Kidney epithelial cell (primary cell): ENCODE data around the gene WDR27. TPM values are rescaled to one million over a fixed set of nuclear protein-coding genes. Genes with fewer than 3 reads are reported as not detected.

Source experiments
- DNase-seq: peaks from one replicate; pipeline ENCODE4 v3.0.0-alpha.2; 2010; ENCODE audit warnings: low read depth
- H3K27me3 ChIP-seq: 2 replicates; pipeline ENCODE4 v1.6.0; 2011; ENCODE audit warnings: low read length; ENCODE audit not compliant: control insufficient read depth, insufficient read depth
- H3K36me3 ChIP-seq: 2 replicates; pipeline ENCODE4 v1.5.1; 2011; ENCODE audit warnings: low read length; ENCODE audit not compliant: control insufficient read depth, insufficient read depth
- H3K4me3 ChIP-seq: 2 replicates; pipeline ENCODE4 v1.5.1; 2011; ENCODE audit warnings: low read depth, mild to moderate bottlenecking, control low read depth, low read length
- CTCF ChIP-seq: IDR thresholded peaks from 2 replicates; pipeline ENCODE4 v1.5.1; 2011; ENCODE audit warnings: mild to moderate bottlenecking, moderate library complexity, low read length, control low read depth, inconsistent platforms; ENCODE audit not compliant: insufficient read depth, poor library complexity, severe bottlenecking
- total RNA-seq: library from RNA; depleted of rRNA; stranded (reverse); fragments of >200 nt; gene quantifications from 2 replicates; pipeline ENCODE4 v1.2.3, GENCODE V29; 2015

The WDR27 gene
- total RNA-seq, 1 donor from 2014 or later = 27.0 TPM

DNA sequence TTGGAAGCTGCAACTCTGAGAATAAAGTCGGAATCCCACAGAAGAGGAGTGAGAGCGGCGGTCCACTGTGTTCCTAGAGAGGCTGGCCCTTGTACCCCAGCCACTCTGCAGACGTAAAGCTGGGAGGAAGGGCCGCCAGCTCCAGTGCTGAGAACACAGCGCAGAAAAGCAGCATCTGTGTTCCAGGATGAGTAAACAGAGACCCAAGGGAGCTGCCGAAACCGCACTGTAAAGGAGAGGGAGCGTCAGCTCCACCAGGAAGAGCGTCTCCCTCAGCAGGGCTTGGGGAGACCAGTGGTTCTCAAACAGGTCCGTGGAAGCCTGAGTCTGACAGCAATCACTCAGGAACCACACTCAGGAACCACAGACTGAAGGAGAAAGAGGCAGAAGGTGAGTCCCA, 134.0 kb downstream of the WDR27 start:
- no peak for TF ChIP-seq CTCF
- Histone ChIP-seq H3K4me3 (no peak overlapping the region), H3K27me3 (no peaks in the 10 kb centered on the region), H3K36me3 (no peaks in the 10 kb centered on the region)
- DNase-seq = no peak

DNA sequence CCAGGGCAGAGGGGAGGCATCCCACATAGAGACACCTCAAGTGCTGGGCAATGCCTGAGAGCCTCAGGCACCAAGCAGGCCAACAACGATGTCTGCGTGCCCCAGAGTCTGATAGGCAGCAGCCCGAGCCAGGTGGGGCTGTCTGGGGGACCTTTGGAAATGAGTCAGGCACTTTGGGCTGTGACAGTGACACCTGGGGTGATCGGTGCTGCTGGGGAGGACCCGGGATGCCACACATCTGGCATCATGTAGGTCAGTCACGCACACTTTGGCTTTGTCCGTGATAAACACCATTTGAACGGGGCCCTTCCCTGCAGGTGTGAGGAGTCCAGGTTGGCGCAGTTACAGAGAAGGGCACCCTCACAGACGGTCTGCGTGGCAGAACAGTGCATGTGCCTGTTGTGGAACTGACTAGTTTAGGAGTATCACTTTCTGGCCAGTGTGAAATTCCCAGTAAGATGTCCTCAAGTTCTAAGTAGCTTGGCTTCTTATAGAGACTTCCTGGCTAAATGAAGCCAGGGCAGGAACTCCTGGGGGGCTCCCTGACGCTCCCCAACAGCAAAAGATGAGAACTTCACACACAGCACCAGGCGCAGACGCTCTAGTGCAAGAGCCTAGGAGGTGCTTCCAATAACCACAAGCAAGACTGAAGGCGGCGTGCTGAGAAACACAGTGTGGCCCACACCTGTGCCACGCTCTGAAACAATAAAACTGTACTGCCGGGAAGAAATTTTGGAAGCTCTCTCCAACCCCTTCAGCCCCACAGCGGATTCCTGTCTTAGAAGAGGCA, 134.7 kb downstream of the WDR27 start:
- H3K4me3 ChIP-seq = no peak overlapping the region
- no peaks in the 10 kb centered on the region for H3K36me3 ChIP-seq
- no peaks in the 10 kb centered on the region for H3K27me3 ChIP-seq
- DNase-seq = no peak
- TF ChIP-seq CTCF = no peak

- no peak overlapping the region for H3K4me3 ChIP-seq
- no peaks in the 10 kb centered on the region for H3K36me3 ChIP-seq
- no peak for TF ChIP-seq CTCF
These were observed 135.5 kb downstream of the WDR27 start for GRCh38 chr6:169566319-169566718.

GRCh38 chr6:169564453-169565240, 137.2 kb downstream of the WDR27 start:
- no peak for DNase-seq
- H3K36me3 ChIP-seq = no peaks in the 10 kb centered on the region
- no peaks in the 10 kb centered on the region for H3K27me3 ChIP-seq
- no peak overlapping the region for H3K4me3 ChIP-seq
- no peak for TF ChIP-seq CTCF

More at GRCh38 chr6:169566319-169566718, 135.5 kb downstream of the WDR27 start:
- no peak for DNase-seq
- H3K27me3 ChIP-seq = no peaks in the 10 kb centered on the region

DNA sequence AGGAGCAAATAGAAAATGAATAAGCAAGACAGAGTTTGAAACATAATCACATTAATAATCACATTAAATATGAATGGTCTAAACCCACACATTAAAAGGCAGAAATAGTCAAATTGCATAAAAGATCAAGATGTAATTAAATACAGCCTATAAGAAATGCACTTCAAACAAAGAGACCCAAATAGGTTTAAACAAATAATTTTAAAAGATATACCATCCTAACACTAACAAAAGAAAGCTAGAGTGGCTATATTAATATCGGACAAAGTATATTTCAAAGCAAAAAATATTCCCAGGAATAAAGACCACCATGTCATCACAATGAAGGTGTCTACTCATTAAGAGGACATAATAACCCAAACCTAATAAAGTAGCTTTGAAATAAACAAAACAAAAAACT, 140.2 kb downstream of the WDR27 start:
- no peak overlapping the region for H3K4me3 ChIP-seq
- H3K36me3 ChIP-seq = no peaks in the 10 kb centered on the region
- no peak for DNase-seq
- no peak for TF ChIP-seq CTCF
- H3K27me3 ChIP-seq = no peaks in the 10 kb centered on the region
